Activated CD4-positive, alpha-beta memory T cell treated with anti-CD3 and anti-CD28 coated beads for 36 hours (primary cell): ENCODE results near the gene LRRC4C. TPM values are rescaled to one million over a fixed set of nuclear protein-coding genes. Genes with fewer than 3 reads are reported as not detected.

Experiments
- CTCF ChIA-PET: fragments of 350-600 bp; sonication (Branson Sonifier 250); formaldehyde crosslinking; loops from one replicate; lab custom pipeline; 2021; ENCODE audit warnings: antibody characterized with exemption, inconsistent platforms; lab: Charles Lee
- POLR2A ChIA-PET: fragments of 350-600 bp; sonication (Branson Sonifier 250); formaldehyde crosslinking; loops from one replicate; lab custom pipeline; 2021; ENCODE audit warnings: antibody characterized with exemption; lab: Charles Lee
- DNase-seq: peaks from one replicate; pipeline ENCODE4 v3.0.0-alpha.2; 2020
- H3K27ac Mint-ChIP-seq: one replicate; pipeline ENCODE4 v1.8.0; 2021; ENCODE audit warnings: mixed read lengths
- H3K27me3 Mint-ChIP-seq: one replicate; pipeline ENCODE4 v1.8.0; 2021; ENCODE audit warnings: mixed read lengths
- H3K36me3 Mint-ChIP-seq: one replicate; pipeline ENCODE4 v1.8.0; 2021; ENCODE audit warnings: mixed read lengths
- H3K4me1 Mint-ChIP-seq: one replicate; pipeline ENCODE4 v1.8.0; 2021; ENCODE audit warnings: low read depth, mixed read lengths
- H3K4me3 Mint-ChIP-seq: one replicate; pipeline ENCODE4 v1.8.0; 2021; ENCODE audit warnings: mild to moderate bottlenecking, mixed read lengths
- H3K9me3 Mint-ChIP-seq: one replicate; pipeline ENCODE4 v1.8.0; 2021; ENCODE audit warnings: mixed read lengths
- intact Hi-C: fragments of 100-400 bp; cut with micrococcal nuclease; formaldehyde crosslinking; loops from one replicate; pipeline ENCODE4 v1.15.1; 2023
- total RNA-seq, 2 experiments: library from RNA; stranded (reverse); gene quantifications; one replicate each; pipeline ENCODE4 v1.2.3, GENCODE V29; 2021

The LRRC4C gene
- total RNA-seq, 2 experiments from 2014 or later, result not detected

DNA sequence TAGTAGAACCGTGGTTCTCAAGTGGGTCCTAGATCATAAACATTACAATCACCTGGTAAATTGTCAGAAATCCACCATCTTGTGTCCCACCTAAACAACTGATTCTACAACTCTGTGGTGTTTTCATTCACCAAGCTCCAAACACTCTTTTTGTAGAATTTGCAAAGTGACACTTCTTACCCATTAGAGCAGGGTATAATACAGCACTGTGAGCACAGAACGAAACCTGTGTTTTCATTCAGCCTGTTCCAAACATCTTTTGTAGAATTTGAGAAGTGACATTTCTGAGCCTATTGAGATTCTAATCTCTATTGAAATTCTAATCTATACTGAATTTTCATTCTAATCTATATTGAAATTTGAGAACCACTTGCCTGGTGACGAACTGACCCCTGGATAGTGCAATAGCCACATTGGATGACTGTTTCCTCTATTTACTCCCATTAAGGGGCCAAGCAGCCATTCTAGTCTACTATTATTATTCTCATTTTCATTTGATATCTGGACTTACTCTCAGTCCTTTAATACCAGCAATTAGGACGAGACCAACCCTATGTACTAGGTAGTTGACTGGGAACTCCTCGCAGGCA, 616.6 kb downstream of the LRRC4C start:
- Mint-ChIP-seq H3K4me1 (no peaks in the 10 kb centered on the region), H3K36me3 (no peaks in the 10 kb centered on the region), H3K27ac (no peak overlapping the region), H3K27me3 (no peaks in the 10 kb centered on the region), H3K9me3 (peaks cover 38% of the 10 kb centered on the region), H3K4me3 (no peak overlapping the region)
- DNase-seq, result no peak
- ChIA-PET POLR2A (no interaction called here), CTCF (no interaction called here)
- intact Hi-C loops, result no loop called here

DNA sequence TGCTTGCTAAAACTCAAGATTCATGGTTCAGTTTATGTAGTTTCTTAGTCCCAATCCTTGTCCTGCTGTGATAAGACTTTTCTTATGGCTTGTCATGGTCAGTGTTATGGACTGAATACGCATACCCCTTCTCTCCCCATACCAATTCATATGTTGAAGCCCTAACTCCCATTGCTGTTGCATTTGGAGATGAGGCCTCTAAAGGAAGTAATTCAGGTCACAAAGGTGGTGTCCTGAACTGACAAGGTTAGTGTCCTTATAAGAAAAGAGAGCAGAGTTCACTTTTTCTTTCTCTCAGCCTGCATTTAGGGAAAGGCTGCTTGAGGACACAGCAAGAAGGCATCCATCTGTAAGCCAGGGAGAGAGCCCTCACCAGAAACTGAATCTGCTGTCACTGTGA, 618.2 kb downstream of the LRRC4C start:
- Mint-ChIP-seq H3K9me3 (peaks cover 28% of the 10 kb centered on the region), H3K27me3 (no peaks in the 10 kb centered on the region), H3K4me3 (no peak overlapping the region), H3K27ac (no peak overlapping the region), H3K4me1 (no peaks in the 10 kb centered on the region), H3K36me3 (no peaks in the 10 kb centered on the region)
- intact Hi-C loops, result no loop called here
- CTCF ChIA-PET, result no interaction called here
- DNase-seq, result no peak
- POLR2A ChIA-PET, result no interaction called here

DNA sequence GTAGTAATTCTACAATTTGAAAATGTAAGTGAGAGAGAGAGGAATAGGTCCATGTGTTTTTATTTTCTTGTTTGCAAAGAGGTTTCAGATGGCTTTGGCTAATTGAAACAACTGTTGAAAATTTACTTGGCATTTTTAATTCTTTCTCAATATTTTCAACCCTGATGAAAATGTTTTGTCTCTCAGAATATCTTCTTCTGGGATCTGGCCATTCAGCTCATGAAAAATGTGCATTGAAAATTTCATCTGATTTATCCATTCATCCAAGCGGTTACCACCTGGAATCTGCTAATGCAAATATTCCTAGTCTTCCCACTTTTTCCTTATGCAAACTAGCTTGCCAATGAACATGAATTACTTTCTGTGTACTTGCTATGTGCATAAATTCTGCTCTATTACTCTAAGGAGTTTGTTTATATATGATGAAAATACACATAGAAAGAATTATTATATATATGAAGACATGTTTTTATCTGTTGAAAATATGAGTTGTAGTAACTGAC, 621.2 kb downstream of the LRRC4C start:
- intact Hi-C loops, result no loop called here
- H3K4me1 Mint-ChIP-seq, result no peaks in the 10 kb centered on the region
- peaks cover 16% of the 10 kb centered on the region for H3K9me3 Mint-ChIP-seq
- no peaks in the 10 kb centered on the region for H3K36me3 Mint-ChIP-seq
- no peak overlapping the region for H3K4me3 Mint-ChIP-seq
- no peak for DNase-seq
- H3K27me3 Mint-ChIP-seq, result no peaks in the 10 kb centered on the region
- H3K27ac Mint-ChIP-seq, result no peak overlapping the region
- ChIA-PET POLR2A (no interaction called here), CTCF (no interaction called here)

DNA sequence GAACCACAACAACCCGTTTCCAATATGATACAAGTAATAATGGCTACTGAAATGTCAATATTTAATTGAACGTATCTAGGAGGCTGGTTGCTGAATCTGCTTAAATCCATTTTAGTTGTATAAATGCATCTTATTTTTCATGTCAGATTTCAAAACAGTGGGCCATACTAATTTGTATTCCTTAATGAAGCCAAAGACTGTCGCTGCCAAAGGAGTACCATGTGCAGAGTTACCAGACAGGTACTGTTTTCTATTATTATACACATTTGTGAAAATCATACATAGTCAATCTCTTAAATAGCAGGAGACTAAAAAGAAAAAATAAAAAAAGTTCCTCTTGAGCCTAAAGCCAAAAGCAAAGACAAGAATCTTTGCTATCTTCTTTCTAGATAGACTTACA, 632.3 kb downstream of the LRRC4C start:
- POLR2A ChIA-PET, result no interaction called here
- H3K27ac Mint-ChIP-seq, result no peak overlapping the region
- H3K9me3 Mint-ChIP-seq, result peaks cover 26% of the 10 kb centered on the region
- no peak for DNase-seq
- no peak overlapping the region for H3K4me3 Mint-ChIP-seq
- CTCF ChIA-PET, result no interaction called here
- intact Hi-C loops, result no loop called here
- H3K36me3 Mint-ChIP-seq, result no peaks in the 10 kb centered on the region
- no peaks in the 10 kb centered on the region for H3K27me3 Mint-ChIP-seq
- no peaks in the 10 kb centered on the region for H3K4me1 Mint-ChIP-seq

DNA sequence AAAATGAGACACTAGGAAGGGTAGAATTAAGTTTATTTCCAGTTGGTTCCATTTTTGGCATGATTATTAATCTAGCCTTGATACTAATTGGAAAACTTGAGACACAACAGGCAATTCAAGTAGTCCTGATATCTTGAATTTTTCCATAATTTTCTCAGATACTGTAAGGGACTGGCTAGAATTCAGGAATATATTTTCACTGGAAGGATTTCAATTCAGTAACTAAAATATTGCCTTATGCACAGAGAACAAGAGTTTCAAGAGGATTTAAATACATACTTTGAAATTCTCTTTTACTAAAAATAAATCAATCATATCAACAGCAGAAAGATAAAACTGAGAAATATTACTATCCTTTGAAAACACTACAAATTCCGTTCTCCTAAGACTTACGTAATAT, 632.9 kb downstream of the LRRC4C start:
- ChIA-PET POLR2A (no interaction called here), CTCF (no interaction called here)
- H3K27ac Mint-ChIP-seq, result no peak overlapping the region
- H3K36me3 Mint-ChIP-seq, result no peaks in the 10 kb centered on the region
- peaks cover 28% of the 10 kb centered on the region for H3K9me3 Mint-ChIP-seq
- H3K27me3 Mint-ChIP-seq, result no peaks in the 10 kb centered on the region
- no peaks in the 10 kb centered on the region for H3K4me1 Mint-ChIP-seq
- DNase-seq, result no peak
- no peak overlapping the region for H3K4me3 Mint-ChIP-seq
- intact Hi-C loops, result no loop called here

DNA sequence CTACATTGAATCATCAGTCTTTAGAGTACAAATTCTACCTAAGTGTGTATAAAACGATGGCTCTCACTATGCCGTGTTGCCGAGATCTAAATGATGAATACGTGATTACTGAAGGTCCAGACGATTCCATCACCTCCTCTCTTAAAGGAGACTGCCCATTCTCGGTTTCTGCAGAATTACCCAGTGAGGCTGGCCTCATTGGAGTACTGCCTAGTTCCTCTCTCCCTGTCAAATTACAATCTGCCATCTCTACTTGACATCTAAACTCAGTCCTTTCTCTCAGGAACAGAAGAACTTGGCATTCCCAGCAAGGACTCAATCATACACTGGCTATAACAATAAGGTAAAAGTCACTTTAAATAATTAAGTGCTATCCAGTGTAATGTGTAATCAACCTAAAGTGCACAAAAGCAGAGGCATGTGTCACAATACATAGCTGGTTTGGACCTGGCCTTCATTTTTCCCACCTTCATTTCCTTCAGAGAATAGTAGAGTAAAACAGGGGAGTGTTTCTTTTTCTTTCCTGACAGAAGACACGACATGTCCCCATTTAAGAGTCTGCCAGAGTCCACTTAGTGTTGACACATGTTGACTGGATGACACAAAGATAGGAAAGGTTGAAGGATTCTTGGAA, 634.1 kb downstream of the LRRC4C start:
- no peak for DNase-seq
- intact Hi-C loops, result no loop called here
- Mint-ChIP-seq H3K27ac (no peak overlapping the region), H3K4me3 (no peak overlapping the region), H3K4me1 (no peaks in the 10 kb centered on the region), H3K27me3 (no peaks in the 10 kb centered on the region), H3K9me3 (peaks cover 25% of the 10 kb centered on the region), H3K36me3 (no peaks in the 10 kb centered on the region)
- ChIA-PET CTCF (no interaction called here), POLR2A (no interaction called here)

DNA sequence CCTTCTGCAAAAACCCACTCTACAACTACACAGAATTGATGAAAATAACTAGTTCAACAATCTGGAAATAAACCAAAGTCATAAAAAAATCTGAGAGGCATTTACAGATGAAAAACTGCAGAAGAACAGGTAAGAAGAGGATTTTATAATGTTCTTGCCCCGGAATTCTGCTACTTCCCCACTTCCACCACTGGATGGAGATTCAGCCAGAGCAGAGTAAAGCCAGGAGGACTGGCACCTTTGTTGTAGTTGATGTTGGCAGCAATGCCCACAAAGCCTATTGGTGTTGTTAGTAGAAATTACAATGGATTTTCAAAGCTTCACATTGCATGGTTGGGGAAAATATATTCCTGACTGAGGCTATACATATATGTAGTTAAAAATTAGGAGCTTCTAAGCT, 640.2 kb downstream of the LRRC4C start:
- ChIA-PET POLR2A (no interaction called here), CTCF (no interaction called here)
- Mint-ChIP-seq H3K4me1 (no peaks in the 10 kb centered on the region), H3K27ac (no peak overlapping the region), H3K9me3 (peaks cover 33% of the 10 kb centered on the region), H3K36me3 (no peaks in the 10 kb centered on the region), H3K27me3 (no peaks in the 10 kb centered on the region), H3K4me3 (no peak overlapping the region)
- intact Hi-C loops, result no loop called here
- no peak for DNase-seq

DNA sequence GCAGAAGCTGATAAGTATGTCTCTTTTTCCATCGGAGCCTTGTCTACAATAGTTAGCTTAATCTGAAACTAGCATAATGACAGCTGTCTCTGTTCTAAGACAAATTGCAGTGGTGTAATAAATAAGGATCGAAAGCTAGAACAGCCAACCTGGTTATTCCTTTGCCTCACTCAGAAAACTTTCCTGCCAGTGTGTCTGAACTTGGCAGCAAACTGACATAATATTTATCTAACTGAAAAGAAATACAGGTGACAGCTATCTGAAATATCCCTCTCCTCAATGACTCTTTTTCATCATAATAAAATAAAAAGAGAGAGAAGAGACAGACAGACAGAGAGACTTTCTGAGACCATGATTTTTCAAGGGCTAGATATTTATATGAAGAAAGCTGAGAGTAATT, 642.5 kb downstream of the LRRC4C start:
- intact Hi-C loops, result no loop called here
- no peaks in the 10 kb centered on the region for H3K27me3 Mint-ChIP-seq
- ChIA-PET CTCF (no interaction called here), POLR2A (no interaction called here)
- no peaks in the 10 kb centered on the region for H3K4me1 Mint-ChIP-seq
- no peak overlapping the region for H3K27ac Mint-ChIP-seq
- no peaks in the 10 kb centered on the region for H3K36me3 Mint-ChIP-seq
- H3K9me3 Mint-ChIP-seq, result peaks cover 33% of the 10 kb centered on the region
- DNase-seq, result no peak
- no peak overlapping the region for H3K4me3 Mint-ChIP-seq

DNA sequence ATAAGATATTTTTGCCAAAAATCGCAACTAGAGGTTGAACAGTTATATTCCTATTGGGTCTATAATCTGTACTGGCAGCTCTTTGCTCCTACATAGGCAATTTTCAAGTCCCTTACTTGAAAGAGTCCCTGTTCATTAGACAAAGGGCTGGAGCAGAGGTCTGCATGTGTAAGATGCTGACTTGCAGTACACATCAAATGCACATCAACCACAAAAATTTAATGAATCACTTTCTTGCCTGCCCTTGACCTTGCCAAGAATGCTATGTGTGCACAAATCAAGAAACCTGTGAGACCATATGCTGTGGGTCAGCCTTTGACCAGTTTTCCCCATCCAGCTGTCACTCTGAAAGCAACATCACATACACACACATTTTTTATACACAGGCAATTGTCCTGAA, 661.5 kb downstream of the LRRC4C start:
- POLR2A ChIA-PET, result no interaction called here
- Mint-ChIP-seq H3K27me3 (no peaks in the 10 kb centered on the region), H3K4me3 (no peak overlapping the region), H3K27ac (no peak overlapping the region), H3K9me3 (peaks cover 22% of the 10 kb centered on the region), H3K36me3 (no peaks in the 10 kb centered on the region), H3K4me1 (no peaks in the 10 kb centered on the region)
- intact Hi-C loops, result no loop called here
- DNase-seq, result no peak
- CTCF ChIA-PET, result no interaction called here

DNA sequence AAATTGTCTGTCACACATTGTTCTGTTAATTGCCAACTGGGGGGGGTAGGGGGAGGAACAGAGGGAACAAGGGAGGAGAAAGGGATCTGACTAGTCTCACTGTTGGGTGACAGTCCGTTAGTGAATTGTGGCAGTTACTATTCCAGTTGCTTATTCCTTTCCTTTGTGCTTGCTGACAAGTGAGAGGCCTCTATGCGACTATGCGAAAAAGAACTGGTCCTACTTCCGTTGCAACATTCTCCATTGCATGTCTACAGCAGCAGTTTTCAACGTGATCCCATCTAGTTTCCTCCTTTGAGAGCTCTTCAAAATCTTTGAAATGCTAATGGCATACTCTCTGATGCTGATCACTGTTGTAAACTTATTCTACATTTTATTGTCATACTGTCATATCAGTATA, 672.2 kb downstream of the LRRC4C start:
- no peaks in the 10 kb centered on the region for H3K36me3 Mint-ChIP-seq
- H3K9me3 Mint-ChIP-seq, result peaks cover 27% of the 10 kb centered on the region
- no peak overlapping the region for H3K4me3 Mint-ChIP-seq
- H3K27ac Mint-ChIP-seq, result no peak overlapping the region
- no peak for DNase-seq
- no peaks in the 10 kb centered on the region for H3K4me1 Mint-ChIP-seq
- ChIA-PET POLR2A (no interaction called here), CTCF (no interaction called here)
- no peaks in the 10 kb centered on the region for H3K27me3 Mint-ChIP-seq
- intact Hi-C loops, result no loop called here

DNA sequence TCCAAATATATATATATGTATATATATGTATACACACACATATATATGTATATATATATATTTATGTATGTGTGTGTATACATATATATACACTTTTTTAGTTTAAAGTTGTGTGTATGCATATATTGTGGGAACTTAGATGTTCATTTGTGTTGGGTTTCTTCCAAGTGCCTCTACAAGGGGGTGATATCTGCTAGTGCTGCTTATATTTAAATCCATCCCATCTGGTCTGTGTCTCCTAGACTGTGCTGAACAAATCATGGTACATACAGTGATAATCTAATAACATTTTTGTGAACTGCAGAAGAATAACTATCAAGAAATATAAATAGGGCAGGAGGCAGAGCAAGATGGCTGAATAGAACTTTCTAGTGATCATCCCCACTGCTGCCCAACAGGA, 696.4 kb downstream of the LRRC4C start:
- CTCF ChIA-PET, result no interaction called here
- Mint-ChIP-seq H3K4me1 (no peaks in the 10 kb centered on the region), H3K9me3 (peaks cover 34% of the 10 kb centered on the region), H3K36me3 (no peaks in the 10 kb centered on the region), H3K27me3 (no peaks in the 10 kb centered on the region), H3K4me3 (no peak overlapping the region), H3K27ac (no peak overlapping the region)
- intact Hi-C loops, result no loop called here
- no peak for DNase-seq
- POLR2A ChIA-PET, result no interaction called here

DNA sequence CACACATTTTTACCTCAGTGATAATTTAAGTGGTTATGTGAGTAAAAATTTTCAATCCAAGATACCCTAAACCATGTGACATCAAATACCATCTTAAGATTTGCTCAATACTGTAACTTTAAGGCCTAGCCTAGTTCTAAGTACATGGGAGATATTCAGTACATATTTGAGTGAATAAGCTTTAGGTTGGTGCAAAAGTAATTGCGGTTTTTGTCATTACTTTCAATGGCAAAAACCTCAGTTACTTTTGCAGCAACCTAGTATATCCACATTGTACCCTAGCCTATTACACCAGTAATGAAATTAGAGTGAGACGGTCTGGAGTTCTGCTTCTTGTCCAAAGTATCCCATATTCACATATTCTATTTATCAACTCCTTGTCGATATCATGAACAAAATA, 700.1 kb downstream of the LRRC4C start:
- DNase-seq, result no peak
- Mint-ChIP-seq H3K27ac (no peak overlapping the region), H3K4me1 (no peaks in the 10 kb centered on the region), H3K36me3 (no peaks in the 10 kb centered on the region), H3K9me3 (peaks cover 35% of the 10 kb centered on the region), H3K27me3 (no peaks in the 10 kb centered on the region), H3K4me3 (no peak overlapping the region)
- ChIA-PET CTCF (no interaction called here), POLR2A (no interaction called here)
- intact Hi-C loops, result no loop called here

DNA sequence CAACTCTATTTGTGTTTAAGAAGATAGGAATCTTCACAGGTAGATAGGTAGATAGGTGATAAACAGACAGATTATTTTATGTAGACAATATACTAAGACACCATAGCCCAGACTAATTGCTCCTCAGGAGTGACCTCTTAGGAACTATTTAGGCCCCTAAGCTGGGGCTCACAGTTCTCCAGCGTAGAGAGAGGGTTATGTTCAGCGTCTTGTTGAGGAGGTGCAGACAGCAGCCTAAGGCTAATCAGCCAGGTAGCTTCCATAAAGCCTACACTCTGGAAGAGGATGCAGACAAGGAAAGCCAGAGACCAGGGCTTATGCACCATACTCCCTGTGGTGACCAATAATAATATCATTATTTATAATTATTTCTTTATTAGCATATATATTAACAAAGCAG, 705.2 kb downstream of the LRRC4C start:
- Mint-ChIP-seq H3K4me1 (no peaks in the 10 kb centered on the region), H3K27ac (no peak overlapping the region), H3K4me3 (no peak overlapping the region), H3K36me3 (no peaks in the 10 kb centered on the region), H3K9me3 (peaks cover 26% of the 10 kb centered on the region), H3K27me3 (no peaks in the 10 kb centered on the region)
- DNase-seq, result no peak
- ChIA-PET POLR2A (no interaction called here), CTCF (no interaction called here)
- intact Hi-C loops, result no loop called here
